Ishikawa (cell line): ENCODE measurements around the gene SLC25A39.

ENCODE experiments used
- CEBPB ChIP-seq: IDR thresholded peaks from 2 replicates; pipeline ENCODE4 v1.6.1; 2012
- CREB1 ChIP-seq: IDR thresholded peaks from 2 replicates; pipeline ENCODE4 v1.6.1; 2012; ENCODE audit warnings: low read depth
- EGR1 ChIP-seq: IDR thresholded peaks from 2 replicates; pipeline ENCODE4 v1.6.1; 2012
- EP300 ChIP-seq: IDR thresholded peaks from 2 replicates; pipeline ENCODE4 v1.6.1; 2012; ENCODE audit warnings: borderline replicate concordance
- FOXM1 ChIP-seq: IDR thresholded peaks from 2 replicates; pipeline ENCODE4 v1.6.1; 2012; ENCODE audit warnings: low read depth, borderline replicate concordance
- NFIC ChIP-seq: IDR thresholded peaks from 2 replicates; pipeline ENCODE4 v1.6.1; 2012
- RAD21 ChIP-seq: IDR thresholded peaks from 2 replicates; pipeline ENCODE4 v1.6.1; 2012; ENCODE audit warnings: low read depth
- REST ChIP-seq: IDR thresholded peaks from 2 replicates; pipeline ENCODE4 v1.6.1; 2012; ENCODE audit warnings: low read depth, mild to moderate bottlenecking
- TCF12 ChIP-seq: IDR thresholded peaks from 2 replicates; pipeline ENCODE4 v1.6.1; 2012; ENCODE audit warnings: low read depth
- TEAD4 ChIP-seq: IDR thresholded peaks from 2 replicates; pipeline ENCODE4 v1.6.1; 2012
- USF1 ChIP-seq: IDR thresholded peaks from 2 replicates; pipeline ENCODE4 v1.6.1; 2012
- YY1 ChIP-seq: IDR thresholded peaks from 2 replicates; pipeline ENCODE4 v1.6.1; 2012; ENCODE audit warnings: low read depth
- ZBTB7A ChIP-seq: IDR thresholded peaks from 2 replicates; pipeline ENCODE4 v1.6.1; 2012; ENCODE audit warnings: low read depth

SLC25A39 gene

GRCh38 chr17:44272954-44273353 lies 51.7 kb downstream of the SLC25A39 start:
- no peak for TF ChIP-seq CREB1
- TF ChIP-seq REST: no peak
- TF ChIP-seq EGR1: no peak
- no peak for TF ChIP-seq ZBTB7A
- no peak for TF ChIP-seq NFIC
- TF ChIP-seq CEBPB: no peak
- TF ChIP-seq USF1: no peak
- no peak for TF ChIP-seq EP300
- TF ChIP-seq RAD21: no peak
- TF ChIP-seq TEAD4: no peak
- TF ChIP-seq TCF12: no peak
- no peak for TF ChIP-seq YY1

DNA sequence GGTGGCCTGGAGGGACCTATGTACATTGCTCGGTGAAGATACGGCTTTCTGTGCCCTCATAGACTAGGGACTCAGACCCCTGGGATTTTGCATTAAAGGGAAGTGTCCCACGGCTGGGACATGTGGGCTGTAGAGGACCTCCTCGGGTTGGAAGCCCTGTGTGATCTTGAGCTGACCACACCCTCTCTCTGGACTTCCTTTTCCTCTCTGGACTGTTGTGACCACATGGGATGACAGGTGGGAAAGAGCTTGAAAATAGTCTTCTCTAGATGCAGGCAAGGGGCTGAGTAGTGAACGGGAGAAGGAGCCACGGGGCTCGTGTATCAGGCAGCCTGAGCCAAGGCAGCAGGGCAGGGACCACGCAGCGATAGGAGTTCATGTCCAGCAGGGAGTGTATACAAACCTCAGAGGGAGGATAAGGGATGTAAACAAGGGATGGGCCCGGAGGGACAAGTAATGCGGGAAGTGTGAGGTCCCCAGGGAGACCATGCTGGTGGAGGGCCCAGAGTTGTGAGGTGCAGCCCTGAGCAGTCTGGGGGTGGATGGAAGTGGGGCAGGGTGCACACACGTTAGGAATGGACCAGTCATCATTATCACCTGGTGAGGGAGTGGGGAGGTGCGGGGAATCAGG lies 52.2 kb downstream of the SLC25A39 start:
- TF ChIP-seq YY1 (no peak), FOXM1 (no peak), CREB1 (no peak), TCF12 (no peak), RAD21 (no peak), ZBTB7A (no peak), EP300 (no peak), REST (no peak)
